Activated naive CD8-positive, alpha-beta T cell treated with anti-CD3 and anti-CD28 coated beads, Interleukin-2, amount 50 U/mL, for 16 hours (primary cell): ENCODE measurements around the gene CBR1.
"Not testable (repeated sequence)": the region's sequence is repeated elsewhere in the genome, so short reads cannot be mapped to it uniquely, and the experiment has no call there.

ENCODE experiments used
- DNase-seq: peaks from one replicate; pipeline ENCODE4 v3.0.0-alpha.2; 2020; ENCODE audit warnings: low read depth, low spot score

The CBR1 gene

GRCh38 chr21:36048357-36048756 is 21.5 kb upstream of the CBR1 start:
- DNase-seq: no peak

DNA sequence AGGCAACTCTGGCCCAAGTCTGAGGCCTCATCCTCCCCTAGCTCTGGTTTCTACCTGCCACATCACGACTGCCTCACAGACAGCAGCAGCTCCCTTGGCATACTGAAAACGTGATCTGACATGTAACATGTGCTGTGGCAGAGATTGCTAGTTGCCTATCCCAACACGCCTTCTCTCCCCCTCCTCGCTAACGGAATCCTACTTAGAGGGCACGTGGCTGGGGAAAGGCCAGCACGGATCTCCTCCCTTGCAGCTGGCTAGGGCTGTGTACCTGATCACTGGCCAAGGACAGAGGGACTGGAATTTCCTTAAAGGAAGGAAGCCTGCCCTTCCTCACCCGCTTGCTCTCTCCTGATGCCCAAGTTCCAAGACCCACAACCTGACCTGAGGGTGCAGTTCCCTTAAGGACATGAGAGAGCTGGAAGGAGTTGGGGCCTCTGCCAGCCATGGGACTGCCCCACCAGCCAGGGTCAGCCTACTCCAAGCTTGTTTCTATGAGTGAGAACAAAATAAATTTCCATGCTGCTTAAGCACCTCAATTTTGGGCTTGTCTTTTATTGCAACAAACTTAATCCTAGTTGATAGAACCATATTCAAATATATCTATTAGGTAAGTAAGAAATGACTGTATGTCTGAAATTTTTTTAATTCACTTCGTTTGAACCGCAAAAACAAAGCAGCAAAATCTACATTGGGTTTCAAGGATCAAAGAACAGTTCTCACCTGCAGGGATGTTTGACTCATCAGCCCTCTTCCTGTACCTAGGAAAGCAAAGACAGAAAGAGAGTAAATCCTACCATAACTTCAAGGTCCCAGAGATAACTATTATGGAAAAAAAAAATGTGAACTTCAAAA is 16.7 kb upstream of the CBR1 start:
- DNase-seq: no peak

DNA sequence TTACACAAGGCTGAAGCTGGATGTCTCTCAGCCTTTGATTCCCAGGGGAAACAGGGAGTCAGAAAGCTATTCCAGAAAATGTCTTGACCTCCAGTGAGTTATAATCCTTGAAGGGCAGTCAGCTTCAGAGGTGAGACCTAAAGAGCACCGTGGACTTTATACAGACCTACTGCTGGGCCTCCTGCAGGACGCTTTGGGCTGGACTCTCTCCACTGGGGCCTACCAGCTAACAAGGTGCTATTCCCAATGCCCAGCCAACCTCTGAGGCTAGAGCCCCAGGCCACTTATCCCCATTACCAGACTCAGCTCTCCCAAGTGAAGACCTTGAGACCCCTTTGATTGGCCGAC is 16.1 kb upstream of the CBR1 start:
- no peak for DNase-seq

DNA sequence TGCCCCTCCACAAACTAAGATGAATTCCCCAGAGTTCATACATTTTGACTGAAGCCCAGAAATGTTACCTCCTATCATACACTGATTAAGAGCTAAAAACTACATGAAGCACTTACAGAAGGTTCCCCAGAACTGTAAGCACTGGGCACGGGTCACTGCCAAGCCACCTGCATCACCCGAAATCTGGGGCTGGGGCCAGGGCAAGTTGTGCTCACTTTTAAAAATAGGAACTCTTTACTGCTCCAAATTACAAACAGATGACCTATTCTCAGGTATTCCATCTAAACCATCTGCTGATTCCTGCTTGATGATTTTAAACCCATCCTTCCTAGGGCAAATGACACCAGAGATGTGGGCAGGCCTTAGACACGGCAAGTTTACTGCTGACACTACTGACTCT is 14.3 kb upstream of the CBR1 start:
- no peak for DNase-seq

DNA sequence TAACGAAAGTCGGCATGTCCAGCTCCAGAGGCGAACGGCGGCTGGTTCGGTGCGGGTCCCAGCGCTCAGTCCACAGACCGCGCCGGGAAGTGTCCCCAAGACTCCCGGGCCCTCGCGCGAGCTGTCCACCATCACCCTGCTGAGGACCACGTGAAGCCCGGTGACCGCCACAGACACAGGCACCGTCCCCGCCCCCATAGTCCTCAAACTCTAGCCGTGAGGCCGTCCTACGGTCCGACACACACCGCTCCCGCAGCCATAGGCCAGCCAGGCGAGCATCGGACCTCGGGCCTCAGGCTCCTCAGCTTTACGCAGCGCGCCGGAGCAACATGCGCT is 10.0 kb upstream of the CBR1 start:
- no peak for DNase-seq

DNA sequence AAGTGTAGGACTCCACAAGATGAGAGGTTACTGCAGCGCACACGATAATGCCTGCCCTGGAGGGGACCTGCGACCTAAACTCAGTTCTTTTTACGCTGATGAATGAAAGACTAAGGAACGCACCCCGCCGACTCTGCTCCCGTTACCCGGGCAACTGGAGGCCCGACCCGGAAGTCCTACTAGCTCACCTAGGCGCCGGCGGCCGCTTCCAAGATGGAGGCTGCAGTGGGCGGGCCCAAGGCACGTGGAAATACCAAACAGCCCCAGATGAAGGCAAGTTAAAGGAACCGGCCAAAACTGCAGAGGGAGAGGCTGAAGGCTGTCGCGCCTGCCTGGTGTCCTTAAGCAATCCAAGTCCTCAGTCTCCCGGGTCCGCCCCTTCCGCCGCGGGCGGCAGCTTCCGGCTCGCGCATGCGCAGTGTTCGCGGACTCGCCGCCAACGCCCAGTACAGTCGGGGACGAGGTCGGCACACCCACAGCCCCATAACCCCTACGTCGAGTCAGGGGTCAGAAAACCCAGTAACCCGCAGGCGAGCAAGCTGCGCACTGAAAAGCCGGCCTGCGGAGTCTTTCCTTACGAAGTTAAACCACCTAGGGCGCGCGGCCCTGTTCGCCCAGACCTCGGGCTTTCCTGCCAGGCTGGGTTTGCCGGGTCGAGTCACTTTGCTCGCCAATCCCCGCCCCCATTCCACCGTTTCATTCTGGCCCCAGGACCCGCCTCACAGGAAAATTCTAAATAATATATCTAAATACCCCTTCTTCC is 9.5 kb upstream of the CBR1 start, which contains the start of gene SETD4:
TSS of gene SETD4 (minus strand) at position 368 of the 763 bp plus-strand sequence. CDS start 1,638 bp downstream, outside the sequence.
- DNase-seq: peak; percentile 80

DNA sequence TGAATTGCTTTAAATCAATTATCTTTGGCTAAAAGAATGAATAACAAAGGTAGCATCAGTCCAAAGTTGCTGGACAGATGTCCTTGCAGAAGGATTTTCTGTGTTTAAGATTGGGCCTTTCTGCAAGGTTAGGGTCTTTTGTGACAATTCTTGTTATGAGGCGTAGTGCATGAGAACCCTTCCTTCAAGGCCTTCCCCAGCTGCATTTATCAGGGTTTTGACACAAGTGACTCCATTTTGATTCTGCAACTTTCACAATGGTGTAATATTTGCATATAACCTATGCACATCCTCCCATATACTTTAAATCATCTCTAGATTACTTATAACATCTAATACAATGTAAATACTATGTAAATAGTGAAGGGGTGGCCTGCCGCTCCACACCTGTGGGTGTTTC is 8.4 kb upstream of the CBR1 start:
- no peak for DNase-seq

GRCh38 chr21:36063375-36064084 is 6.3 kb upstream of the CBR1 start:
- no peak for DNase-seq

DNA sequence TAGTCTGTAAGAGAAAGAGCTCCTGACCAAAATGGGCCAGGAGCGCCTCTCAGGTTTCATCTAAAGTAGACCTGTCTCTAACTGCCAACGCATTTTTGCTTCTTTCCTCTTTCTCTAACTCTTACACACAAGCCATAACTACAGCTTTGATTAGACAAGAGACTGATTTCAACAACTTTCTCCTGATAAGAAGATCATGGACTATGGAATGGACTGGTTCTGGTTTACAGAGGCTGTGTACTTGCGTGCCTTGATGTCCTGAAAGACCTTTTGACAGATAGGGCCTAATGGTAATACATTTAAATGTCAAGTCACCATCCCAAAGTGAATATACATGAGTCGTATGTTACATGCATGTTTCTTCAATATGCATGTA is 5.8 kb upstream of the CBR1 start:
- DNase-seq: no peak

- DNase-seq: no peak
These were observed 4.3 kb upstream of the CBR1 start for GRCh38 chr21:36065497-36066036.

DNA sequence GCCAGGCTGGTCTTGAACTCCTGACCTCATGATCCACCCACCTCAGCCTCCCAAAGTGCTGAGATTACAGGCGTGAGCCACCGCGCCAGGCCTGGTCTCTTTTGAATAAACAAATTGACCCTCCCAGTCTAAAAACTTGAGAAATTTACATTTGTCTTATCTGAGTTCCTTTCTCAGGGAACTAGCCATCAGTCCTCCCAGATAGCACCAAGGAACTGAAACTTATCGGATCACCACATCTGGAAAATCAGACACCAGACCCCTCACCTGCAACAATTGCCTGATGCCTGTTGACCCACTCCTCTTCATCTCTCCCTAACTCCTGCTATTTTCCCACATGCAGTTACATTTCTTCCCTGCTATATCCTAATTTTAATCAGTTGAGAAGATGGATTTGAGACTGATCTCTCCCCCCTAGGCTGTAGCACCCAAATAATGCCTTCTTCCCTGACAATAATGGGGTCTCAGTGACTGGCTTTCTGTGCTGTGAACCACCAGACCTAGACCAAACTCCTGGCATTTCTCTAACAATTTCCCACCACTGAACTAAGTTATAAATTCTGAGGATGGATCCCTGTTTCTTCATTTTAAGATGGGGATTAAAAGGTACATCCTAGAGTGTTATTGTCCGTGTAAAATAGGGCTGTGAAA is 951 bp upstream of the CBR1 start:
- DNase-seq: no peak

- no peak for DNase-seq
These were observed 1.2 kb downstream of the CBR1 start for GRCh38 chr21:36070999-36071398.

GRCh38 chr21:36072453-36073162 is 2.8 kb downstream of the CBR1 start:
- no peak for DNase-seq

DNA sequence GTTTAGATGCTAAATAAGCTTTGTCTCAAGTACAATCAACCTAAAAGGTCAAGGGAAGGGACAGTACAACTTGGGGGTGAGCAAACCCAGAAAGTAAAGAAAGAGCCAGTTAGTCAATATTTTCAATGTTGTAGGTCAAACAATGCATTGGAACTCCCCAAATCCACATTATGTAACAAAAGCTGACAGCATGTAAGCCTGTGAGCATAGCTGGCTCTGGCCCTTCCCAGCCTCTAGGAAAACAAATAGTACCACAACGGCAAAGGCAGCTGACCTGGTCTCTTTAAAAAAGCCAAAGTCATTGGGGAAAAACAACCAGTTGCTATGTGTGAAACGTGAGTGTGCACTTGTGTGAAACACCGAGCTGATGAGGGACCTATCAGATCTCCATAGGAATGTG is 3.4 kb downstream of the CBR1 start:
- DNase-seq: no peak

- DNase-seq: not testable (repeated sequence)
These were observed 4.1 kb downstream of the CBR1 start for GRCh38 chr21:36073911-36074310.

DNA sequence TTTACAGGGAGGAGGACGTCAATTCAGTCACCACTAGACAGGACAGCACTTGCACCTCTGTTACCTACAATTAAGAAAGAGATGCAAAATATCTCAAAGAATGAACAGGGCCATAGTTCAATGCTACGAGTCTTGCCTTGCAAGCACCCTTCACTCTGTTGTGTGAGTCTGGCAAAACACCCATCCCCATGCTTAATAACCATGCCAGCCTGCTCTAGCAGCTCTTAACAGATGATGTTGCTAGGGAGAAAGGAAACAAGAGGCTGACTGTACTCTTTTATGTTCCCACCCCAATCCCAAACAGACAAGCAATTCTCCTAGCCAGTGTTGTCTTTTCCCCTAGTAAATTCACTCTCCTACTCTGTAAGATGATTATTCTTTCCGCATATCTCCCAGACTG is 5.3 kb downstream of the CBR1 start:
- DNase-seq: no peak

DNA sequence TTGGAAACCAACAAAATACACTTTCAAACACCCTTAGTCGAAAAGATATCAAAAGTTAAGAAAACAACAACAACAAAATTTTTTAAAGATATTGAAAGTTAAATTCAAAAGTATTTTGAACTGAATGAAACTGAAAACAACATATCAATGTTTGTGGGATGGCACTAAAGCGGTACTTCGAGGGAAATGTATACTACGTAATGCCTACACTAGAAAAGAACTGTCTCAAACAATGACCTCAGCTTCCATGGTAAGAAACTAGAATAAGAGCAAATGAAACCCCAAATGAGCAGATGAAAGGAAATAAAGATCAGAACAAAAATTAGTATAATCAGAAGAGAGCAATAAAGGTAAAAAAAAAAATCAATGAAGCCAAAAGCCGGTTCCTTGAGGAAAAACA is 6.1 kb downstream of the CBR1 start:
- no peak for DNase-seq

DNA sequence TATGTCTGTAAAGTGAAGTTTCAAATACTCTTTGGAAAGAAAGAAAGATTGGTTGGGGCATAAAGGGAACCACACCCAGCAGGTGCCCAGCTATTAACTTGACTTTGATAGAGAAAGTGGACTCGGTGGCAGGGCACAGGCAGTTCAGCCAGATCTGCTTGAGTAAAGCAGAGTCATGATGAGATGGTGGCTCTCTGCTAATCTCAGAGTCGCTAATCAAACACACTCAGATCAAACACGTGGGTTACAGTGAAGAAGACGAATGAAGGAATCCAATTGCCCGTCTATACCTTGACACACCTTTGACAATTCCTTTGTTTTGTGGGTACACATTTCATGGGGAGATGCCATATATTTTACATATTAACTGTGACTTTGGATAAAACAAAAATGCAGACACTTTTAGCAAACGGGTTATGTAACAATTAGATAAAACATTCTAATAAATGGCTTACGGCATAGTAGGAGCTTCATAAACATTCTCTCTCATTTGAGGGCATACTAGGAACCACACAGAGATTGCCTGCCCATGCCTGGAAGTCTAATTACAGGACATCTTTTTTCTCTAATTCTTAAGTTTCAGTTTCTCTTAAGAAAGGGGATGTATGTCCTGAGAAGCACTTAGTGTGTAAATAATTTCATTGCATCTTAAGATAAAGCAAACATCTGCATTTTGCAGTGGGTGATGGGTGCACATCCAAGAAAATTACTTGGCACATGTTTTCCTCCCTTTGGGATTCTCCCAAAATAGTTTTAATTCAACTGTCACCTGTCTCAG is 7.2 kb downstream of the CBR1 start:
- DNase-seq: no peak

- no peak for DNase-seq
These were observed 7.9 kb downstream of the CBR1 start for GRCh38 chr21:36077758-36078157.

DNA sequence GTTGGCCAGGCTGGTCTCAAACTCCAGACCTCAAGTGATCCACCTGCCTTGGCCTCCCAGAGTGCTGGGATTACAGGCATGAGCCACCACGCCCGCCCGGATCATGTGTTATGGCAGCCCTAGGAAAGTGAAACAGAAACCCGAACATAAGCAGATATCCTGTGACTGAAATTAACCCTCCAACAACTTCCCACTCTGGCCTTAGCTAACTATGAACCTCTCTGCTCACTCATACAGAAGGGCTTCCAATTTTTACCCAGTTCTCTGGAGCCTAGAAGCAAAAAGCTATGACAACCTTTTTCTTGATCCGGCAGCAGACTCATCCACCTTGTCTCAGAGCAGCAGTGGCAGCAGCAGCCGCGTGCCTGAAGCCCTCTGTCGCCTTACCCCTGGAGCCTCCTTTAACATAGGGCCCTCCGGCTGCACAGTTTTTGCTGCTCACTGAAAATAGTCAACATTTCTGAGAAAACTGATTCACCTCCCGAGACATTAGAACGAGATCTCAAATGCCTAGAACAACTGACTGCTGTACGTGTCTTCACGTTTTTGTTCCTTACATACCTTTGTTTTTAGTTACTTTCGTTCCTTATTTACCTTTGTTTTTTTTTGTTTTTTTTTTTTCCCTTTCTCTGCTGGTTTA is 9.3 kb downstream of the CBR1 start:
- DNase-seq: peak; percentile 17
